DOHH2 (cell line): Measurements from ENCODE around the gene DPYD.

Source experiments
- H3F3A ChIP-seq: fragments of 200-600 bp; sonication (generic), shearing (Covaris generic); 2 replicates; pipeline ENCODE4 v1.6.0; 2016; ENCODE audit warnings: antibody characterized with exemption, mild to moderate bottlenecking; ENCODE audit not compliant: control insufficient read depth, insufficient read depth
- H3K27ac ChIP-seq: fragments of 200-600 bp; sonication (generic); 2 replicates; pipeline ENCODE4 v1.5.1; 2014; ENCODE audit warnings: low read depth, mild to moderate bottlenecking, low read length, moderate library complexity
- H3K27me3 ChIP-seq: fragments of 200-600 bp; sonication (generic); 2 replicates; pipeline ENCODE4 v1.6.1; 2014; ENCODE audit warnings: mild to moderate bottlenecking, low read length, mixed read lengths; ENCODE audit not compliant: control insufficient read depth
- H3K36me3 ChIP-seq: fragments of 200-600 bp; sonication (generic); 2 replicates; pipeline ENCODE4 v1.6.1; 2014; ENCODE audit warnings: mild to moderate bottlenecking, low read length, moderate library complexity, mixed read lengths; ENCODE audit not compliant: control insufficient read depth
- H3K4me1 ChIP-seq: fragments of 200-600 bp; sonication (generic); 2 replicates; pipeline ENCODE4 v1.6.1; 2014; ENCODE audit warnings: mild to moderate bottlenecking, low read length, mixed read lengths; ENCODE audit not compliant: control insufficient read depth
- H3K4me2 ChIP-seq: fragments of 200-600 bp; sonication (generic); 2 replicates; pipeline ENCODE4 v1.6.0; 2014; ENCODE audit warnings: mild to moderate bottlenecking, low read length, moderate library complexity
- H3K4me3 ChIP-seq: fragments of 200-600 bp; sonication (generic); 2 replicates; pipeline ENCODE4 v1.5.1; 2014; ENCODE audit warnings: mild to moderate bottlenecking, low read length, mixed read lengths
- H3K79me2 ChIP-seq: fragments of 200-600 bp; sonication (generic); 2 replicates; pipeline ENCODE4 v1.6.1; 2014; ENCODE audit warnings: mild to moderate bottlenecking, low read length, mixed read lengths; ENCODE audit not compliant: control insufficient read depth
- H3K9me2 ChIP-seq: fragments of 200-600 bp; sonication (generic); replicated peaks from 2 replicates; pipeline ENCODE4 v1.6.1; 2014; ENCODE audit warnings: mild to moderate bottlenecking, low read length, mixed read lengths; ENCODE audit not compliant: control insufficient read depth
- H3K9me3 ChIP-seq: fragments of 200-600 bp; sonication (generic); 2 replicates; pipeline ENCODE4 v1.6.1; 2014; ENCODE audit warnings: antibody characterized with exemption, low read length, mixed read lengths; ENCODE audit not compliant: control insufficient read depth, insufficient read depth
- H4K20me1 ChIP-seq: fragments of 200-600 bp; sonication (generic); 2 replicates; pipeline ENCODE4 v1.6.0; 2014; ENCODE audit warnings: low read depth, mild to moderate bottlenecking, antibody characterized with exemption, low read length, moderate library complexity; ENCODE audit not compliant: control insufficient read depth, insufficient read depth
- EZH2phosphoT487 ChIP-seq: fragments of 200-600 bp; sonication (generic); IDR thresholded peaks from 2 replicates; pipeline ENCODE4 v1.6.1; 2017; ENCODE audit warnings: borderline replicate concordance, mild to moderate bottlenecking, antibody characterized with exemption, low read length, moderate library complexity, mixed read lengths
- TF ChIP-seq, protein P1 (sequence below): fragments of 200-600 bp; sonication (generic); IDR thresholded peaks from one replicate; pipeline ENCODE4 v1.5.1; 2014; ENCODE audit warnings: antibody characterized with exemption, mild to moderate bottlenecking, low read depth, low read length; ENCODE audit not compliant: poor library complexity, severe bottlenecking

The DPYD gene

DNA sequence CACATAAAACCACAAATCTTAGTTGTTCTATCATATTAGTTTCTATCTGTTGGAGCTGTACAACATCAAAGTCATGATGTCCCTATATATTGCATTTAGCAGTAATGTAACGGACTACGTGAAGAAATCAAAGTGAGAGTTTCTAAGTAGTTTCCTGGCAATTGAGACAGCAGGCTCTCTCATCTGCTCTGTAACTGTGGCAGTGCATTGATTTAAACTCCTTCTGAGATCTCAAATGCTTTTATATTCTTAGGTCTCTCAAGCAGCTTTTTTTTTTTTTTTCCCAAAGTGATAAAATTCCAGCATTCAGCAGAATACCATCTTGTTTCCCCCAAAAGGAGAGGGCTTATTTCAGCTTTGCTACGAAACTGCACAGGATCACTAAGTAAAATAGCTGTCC, 719.2 kb downstream of the DPYD start:
- Histone ChIP-seq H4K20me1 (no peaks in the 10 kb centered on the region), H3K9me3 (no peaks in the 10 kb centered on the region), H3K79me2 (no peaks in the 10 kb centered on the region), H3K4me1 (no peaks in the 10 kb centered on the region), H3K4me2 (no peak overlapping the region), H3K27ac (no peak overlapping the region), H3K36me3 (no peaks in the 10 kb centered on the region), H3F3A (no peaks in the 10 kb centered on the region), H3K27me3 (no peaks in the 10 kb centered on the region), H3K9me2 (no peaks in the 10 kb centered on the region), H3K4me3 (no peak overlapping the region)
- TF ChIP-seq, protein P1, sequence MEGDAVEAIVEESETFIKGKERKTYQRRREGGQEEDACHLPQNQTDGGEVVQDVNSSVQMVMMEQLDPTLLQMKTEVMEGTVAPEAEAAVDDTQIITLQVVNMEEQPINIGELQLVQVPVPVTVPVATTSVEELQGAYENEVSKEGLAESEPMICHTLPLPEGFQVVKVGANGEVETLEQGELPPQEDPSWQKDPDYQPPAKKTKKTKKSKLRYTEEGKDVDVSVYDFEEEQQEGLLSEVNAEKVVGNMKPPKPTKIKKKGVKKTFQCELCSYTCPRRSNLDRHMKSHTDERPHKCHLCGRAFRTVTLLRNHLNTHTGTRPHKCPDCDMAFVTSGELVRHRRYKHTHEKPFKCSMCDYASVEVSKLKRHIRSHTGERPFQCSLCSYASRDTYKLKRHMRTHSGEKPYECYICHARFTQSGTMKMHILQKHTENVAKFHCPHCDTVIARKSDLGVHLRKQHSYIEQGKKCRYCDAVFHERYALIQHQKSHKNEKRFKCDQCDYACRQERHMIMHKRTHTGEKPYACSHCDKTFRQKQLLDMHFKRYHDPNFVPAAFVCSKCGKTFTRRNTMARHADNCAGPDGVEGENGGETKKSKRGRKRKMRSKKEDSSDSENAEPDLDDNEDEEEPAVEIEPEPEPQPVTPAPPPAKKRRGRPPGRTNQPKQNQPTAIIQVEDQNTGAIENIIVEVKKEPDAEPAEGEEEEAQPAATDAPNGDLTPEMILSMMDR = no peak
- TF ChIP-seq EZH2phosphoT487 = no peak

DNA sequence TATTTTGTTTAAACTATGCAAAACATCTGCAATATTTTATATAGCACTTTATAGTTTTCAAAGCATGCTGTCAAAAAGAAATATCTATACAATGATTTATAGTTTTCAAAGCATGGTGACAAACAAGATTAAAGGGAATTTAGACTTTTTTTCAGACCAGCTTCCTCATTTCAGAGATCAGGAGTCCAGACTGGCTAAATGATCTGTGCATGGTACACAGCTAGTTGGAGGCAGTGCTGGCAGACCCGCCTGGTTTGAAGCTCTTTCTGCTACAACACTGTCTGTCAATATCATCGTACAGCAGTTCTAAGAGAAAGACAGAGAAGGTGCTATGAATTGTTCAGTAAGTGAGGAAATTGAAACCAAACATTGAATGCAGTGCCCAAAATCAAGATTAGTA, 720.2 kb downstream of the DPYD start:
- no peaks in the 10 kb centered on the region for H4K20me1 ChIP-seq
- no peak overlapping the region for H3K4me2 ChIP-seq
- TF ChIP-seq EZH2phosphoT487 = no peak
- TF ChIP-seq, protein P1 = no peak
- H3K9me3 ChIP-seq = no peaks in the 10 kb centered on the region
- no peaks in the 10 kb centered on the region for H3K27me3 ChIP-seq
- no peaks in the 10 kb centered on the region for H3K79me2 ChIP-seq
- no peak overlapping the region for H3K4me3 ChIP-seq
- no peaks in the 10 kb centered on the region for H3F3A ChIP-seq
- H3K9me2 ChIP-seq = no peaks in the 10 kb centered on the region
- H3K4me1 ChIP-seq = no peaks in the 10 kb centered on the region
- H3K27ac ChIP-seq = no peak overlapping the region
- H3K36me3 ChIP-seq = no peaks in the 10 kb centered on the region

DNA sequence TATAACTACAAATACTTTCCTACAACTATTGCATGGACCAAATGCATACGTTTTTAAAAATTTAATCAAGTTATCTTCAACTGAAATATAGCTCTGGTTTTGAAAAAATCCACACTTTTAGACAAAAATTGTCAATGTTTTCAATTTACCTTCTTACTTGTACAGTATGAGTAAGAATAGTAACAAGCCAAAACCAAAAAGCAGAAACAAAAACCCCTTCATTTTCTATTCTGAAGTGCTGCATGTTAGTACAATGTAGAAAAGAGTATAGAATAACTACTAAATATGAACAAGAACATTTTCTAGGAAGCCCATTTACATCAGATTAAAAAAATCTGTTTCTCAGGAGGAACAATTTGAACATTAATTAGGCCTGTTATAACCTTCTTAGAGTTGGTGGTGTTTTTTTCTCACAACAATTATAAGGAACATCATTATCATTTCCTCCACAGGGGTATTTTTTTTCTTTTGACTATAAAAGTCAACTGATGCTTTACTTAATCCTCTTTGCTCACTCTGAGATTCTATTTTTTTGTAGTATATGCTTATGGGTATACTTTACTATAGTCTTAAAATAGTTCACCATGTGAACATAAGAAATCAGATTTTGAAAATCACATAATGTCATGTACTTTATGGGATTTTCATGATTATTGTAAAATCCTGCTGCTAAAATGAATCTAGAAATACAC, 723.9 kb downstream of the DPYD start:
- Histone ChIP-seq H3K79me2 (no peaks in the 10 kb centered on the region), H3K36me3 (no peaks in the 10 kb centered on the region), H3K4me1 (no peaks in the 10 kb centered on the region), H3K9me3 (no peaks in the 10 kb centered on the region), H3K4me2 (no peak overlapping the region), H3K27me3 (no peaks in the 10 kb centered on the region), H3K27ac (no peak overlapping the region), H4K20me1 (no peaks in the 10 kb centered on the region), H3K9me2 (no peaks in the 10 kb centered on the region), H3K4me3 (no peak overlapping the region), H3F3A (no peaks in the 10 kb centered on the region)
- TF ChIP-seq EZH2phosphoT487 = no peak
- TF ChIP-seq, protein P1 = no peak
